ENCODE measurements around the gene HMGB4.

- TF ChIP-seq CTCF (IDR thresholded peaks at IDR 0.05) (no peak), EP300 (IDR thresholded peaks at IDR 0.05; ENCODE audit: low read depth) (no peak), POLR2AphosphoS5 (IDR thresholded peaks at IDR 0.05) (no peak)
Observed at GRCh38 chr1:33903210-33903589, 39.3 kb downstream of the HMGB4 start.
